Bronchial epithelial cell (primary cell): ENCODE results near the gene IGFL4. TPM values are rescaled to one million over a fixed set of nuclear protein-coding genes. Genes with fewer than 3 reads are reported as not detected.

Experiments used
- DNase-seq: peaks from one replicate; pipeline ENCODE4 v3.0.0-alpha.2; 2010; ENCODE audit warnings: low read depth
- FAIRE-seq: peaks from 2 replicates; lab custom pipeline; 2011; peaks lifted over from hg19 to GRCh38; lab: Jason Lieb, UNC
- H3K27me3 ChIP-seq: 2 replicates; pipeline ENCODE4 v1.5.1; 2011; ENCODE audit warnings: low read length; ENCODE audit not compliant: control insufficient read depth, insufficient read depth
- H3K36me3 ChIP-seq: 2 replicates; pipeline ENCODE4 v1.5.1; 2011; ENCODE audit warnings: low read length; ENCODE audit not compliant: control insufficient read depth, insufficient read depth
- H3K4me3 ChIP-seq: 2 replicates; pipeline ENCODE4 v1.5.1; 2011; ENCODE audit warnings: mild to moderate bottlenecking, low read depth, low read length, control low read depth
- total RNA-seq: library from RNA; depleted of rRNA; stranded (reverse); fragments of >200 nt; gene quantifications from 2 replicates; pipeline ENCODE4 v1.2.1, GENCODE V29; 2014
- TF ChIP-seq, protein P1 (sequence below): IDR thresholded peaks from 2 replicates; pipeline ENCODE4 v1.5.1; 2011; ENCODE audit warnings: mild to moderate bottlenecking, moderate library complexity, low read length, control low read depth, inconsistent platforms; ENCODE audit not compliant: insufficient read depth, severe bottlenecking

IGFL4 gene
- total RNA-seq, 1 donor from 2014 or later, result not detected

DNA sequence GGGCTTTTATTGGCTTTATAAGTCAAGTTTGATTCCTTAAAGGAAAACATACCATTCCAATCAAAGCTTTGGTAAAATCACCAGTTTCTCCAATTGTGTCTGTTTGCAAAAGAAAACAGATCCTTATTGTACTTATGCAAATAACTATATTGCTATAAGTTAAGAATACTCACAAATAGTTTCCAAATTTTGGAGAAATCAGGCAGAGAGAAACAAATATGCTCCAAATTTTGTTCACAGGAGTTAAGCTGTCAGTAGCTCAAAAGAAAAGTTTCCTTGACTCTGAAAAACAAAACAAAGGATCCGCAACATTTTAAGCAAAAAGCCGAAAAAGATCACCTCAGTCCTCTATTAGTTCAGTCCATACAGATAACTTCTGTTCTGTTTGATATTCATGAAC, 19.2 kb upstream of the IGFL4 start:
- Histone ChIP-seq H3K27me3 (peaks cover 6% of the 10 kb centered on the region), H3K4me3 (no peak overlapping the region), H3K36me3 (no peaks in the 10 kb centered on the region)
- TF ChIP-seq, protein P1, sequence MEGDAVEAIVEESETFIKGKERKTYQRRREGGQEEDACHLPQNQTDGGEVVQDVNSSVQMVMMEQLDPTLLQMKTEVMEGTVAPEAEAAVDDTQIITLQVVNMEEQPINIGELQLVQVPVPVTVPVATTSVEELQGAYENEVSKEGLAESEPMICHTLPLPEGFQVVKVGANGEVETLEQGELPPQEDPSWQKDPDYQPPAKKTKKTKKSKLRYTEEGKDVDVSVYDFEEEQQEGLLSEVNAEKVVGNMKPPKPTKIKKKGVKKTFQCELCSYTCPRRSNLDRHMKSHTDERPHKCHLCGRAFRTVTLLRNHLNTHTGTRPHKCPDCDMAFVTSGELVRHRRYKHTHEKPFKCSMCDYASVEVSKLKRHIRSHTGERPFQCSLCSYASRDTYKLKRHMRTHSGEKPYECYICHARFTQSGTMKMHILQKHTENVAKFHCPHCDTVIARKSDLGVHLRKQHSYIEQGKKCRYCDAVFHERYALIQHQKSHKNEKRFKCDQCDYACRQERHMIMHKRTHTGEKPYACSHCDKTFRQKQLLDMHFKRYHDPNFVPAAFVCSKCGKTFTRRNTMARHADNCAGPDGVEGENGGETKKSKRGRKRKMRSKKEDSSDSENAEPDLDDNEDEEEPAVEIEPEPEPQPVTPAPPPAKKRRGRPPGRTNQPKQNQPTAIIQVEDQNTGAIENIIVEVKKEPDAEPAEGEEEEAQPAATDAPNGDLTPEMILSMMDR, result no peak
- DNase-seq (no peak), FAIRE-seq (no peak)

GRCh38 chr19:46058778-46059177, 18.0 kb upstream of the IGFL4 start:
- TF ChIP-seq, protein P1, result no peak
- H3K4me3 ChIP-seq, result no peak overlapping the region
- no peak for FAIRE-seq
- H3K27me3 ChIP-seq, result peaks cover 12% of the 10 kb centered on the region
- H3K36me3 ChIP-seq, result no peaks in the 10 kb centered on the region
- no peak for DNase-seq

- DNase-seq, result peak; percentile 87
- FAIRE-seq, result no peak
These were observed 15.7 kb upstream of the IGFL4 start for GRCh38 chr19:46056536-46056935.

DNA sequence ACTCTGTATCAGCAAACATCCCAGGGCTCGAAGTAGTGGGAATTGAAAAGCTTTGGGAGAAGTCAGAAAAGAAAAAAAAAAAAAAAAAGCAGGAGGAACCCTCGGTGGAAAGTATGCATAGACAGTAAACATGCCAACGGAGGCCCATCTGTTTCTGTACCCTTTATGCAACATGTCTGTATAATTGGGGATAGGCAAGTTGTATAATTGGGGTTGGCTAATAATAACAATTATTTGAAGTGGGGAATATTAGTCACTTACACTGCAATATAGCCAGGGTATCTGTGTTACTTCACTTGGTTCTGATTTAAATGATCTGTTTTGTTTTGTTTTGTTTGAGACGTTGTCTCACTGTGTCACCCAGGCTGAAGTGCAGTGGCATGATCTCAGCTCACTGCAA, 12.1 kb upstream of the IGFL4 start:
- Histone ChIP-seq H3K27me3 (peaks cover 18% of the 10 kb centered on the region), H3K4me3 (no peak overlapping the region), H3K36me3 (no peaks in the 10 kb centered on the region)
- DNase-seq (no peak), FAIRE-seq (no peak)
- TF ChIP-seq, protein P1, result no peak

More at GRCh38 chr19:46056536-46056935, 15.7 kb upstream of the IGFL4 start:
- H3K36me3 ChIP-seq, result no peaks in the 10 kb centered on the region
- H3K27me3 ChIP-seq, result peaks cover 6% of the 10 kb centered on the region
- TF ChIP-seq, protein P1, result no peak
- H3K4me3 ChIP-seq, result no peak overlapping the region

GRCh38 chr19:46049597-46049996, 8.8 kb upstream of the IGFL4 start:
- H3K36me3 ChIP-seq, result no peaks in the 10 kb centered on the region
- FAIRE-seq (peak; percentile 47), DNase-seq (no peak)
- H3K27me3 ChIP-seq, result peaks cover 28% of the 10 kb centered on the region
- H3K4me3 ChIP-seq, result no peak overlapping the region
- TF ChIP-seq, protein P1, result peak; percentile 1

- H3K36me3 ChIP-seq, result no peaks in the 10 kb centered on the region
- TF ChIP-seq, protein P1, result no peak
- peaks cover 51% of the 10 kb centered on the region for H3K27me3 ChIP-seq
- FAIRE-seq (no peak), DNase-seq (no peak)
- H3K4me3 ChIP-seq, result no peak overlapping the region
These were observed 2.7 kb upstream of the IGFL4 start for GRCh38 chr19:46043519-46043918.
